Suprapubic skin (tissue), 4 donors: ENCODE data around the gene PSMG2.

Experiments
- CTCF ChIP-seq, 2 donors: fragments of 200-600 bp in 1 of 2; fragments of 450-650 bp in 1 of 2; sonication (generic) in 1 of 2; IDR thresholded peaks; one replicate each; pipeline ENCODE4 v1.5.1; 2016 to 2019; ENCODE audit warnings: antibody characterized with exemption in 2 of 2, mild to moderate bottlenecking in 1 of 2, moderate library complexity in 1 of 2
- EP300 ChIP-seq: sonication (generic); formaldehyde crosslinking; IDR thresholded peaks from one replicate; pipeline ENCODE4 v1.6.1; 2017; ENCODE audit warnings: antibody characterized with exemption
- POLR2A ChIP-seq, 2 donors: fragments of 450-650 bp; IDR thresholded peaks; one replicate each; pipeline ENCODE4 v1.6.1; 2017; ENCODE audit warnings: antibody characterized with exemption in 2 of 2, mild to moderate bottlenecking in 2 of 2, moderate library complexity in 2 of 2
- POLR2AphosphoS5 ChIP-seq, 3 donors: sonication (generic); formaldehyde crosslinking; IDR thresholded peaks; one replicate each; pipeline ENCODE4 v1.6.1; 2017; ENCODE audit warnings: antibody characterized with exemption in 3 of 3

- TF ChIP-seq CTCF (IDR thresholded peaks at IDR 0.05) (no peak), POLR2AphosphoS5 (IDR thresholded peaks at IDR 0.05) (no peak), POLR2A (IDR thresholded peaks at IDR 0.05) (no peak), EP300 (no peak)
These were observed 8.8 kb upstream of the PSMG2 start for GRCh38 chr18:12694032-12694431.
